MCF 10A (cell line): ENCODE measurements around the gene MS4A6E. TPM values are rescaled to one million over a fixed set of nuclear protein-coding genes. Genes with fewer than 3 reads are reported as not detected.

ENCODE experiments used
- BruUV-seq: library from RNA; stranded (reverse); fragments of 400-500 nt; replicated peaks from 2 replicates; lab custom pipeline; 2021; lab: Mats Ljungman, UMichigan
- CTCF ChIA-PET: fragments of 300-600 bp; sonication (Branson Sonifier 250); formaldehyde crosslinking; extraction: SDS; loops from one replicate; lab custom pipeline; 2021; ENCODE audit warnings: antibody characterized with exemption, inconsistent platforms; lab: Yijun Ruan, JAX
- POLR2A ChIA-PET: fragments of 300-600, 350-650 bp; sonication (Branson Sonifier 250); formaldehyde crosslinking; extraction: SDS; loops from one replicate; lab custom pipeline; 2020; ENCODE audit warnings: antibody characterized with exemption, inconsistent platforms; lab: Yijun Ruan, JAX
- DNase-seq: peaks from one replicate; pipeline ENCODE4 v3.0.0-alpha.2; 2018; ENCODE audit not compliant: unreplicated experiment
- H3K27ac Mint-ChIP-seq: one replicate; pipeline ENCODE4 v1.8.0; 2022; ENCODE audit warnings: mild to moderate bottlenecking, low read depth, mixed read lengths; ENCODE audit not compliant: unreplicated experiment
- H3K27me3 Mint-ChIP-seq: one replicate; pipeline ENCODE4 v1.8.0; 2022; ENCODE audit warnings: mixed read lengths; ENCODE audit not compliant: insufficient read depth, unreplicated experiment
- H3K36me3 Mint-ChIP-seq: one replicate; pipeline ENCODE4 v1.8.0; 2022; ENCODE audit warnings: mild to moderate bottlenecking, moderate library complexity, mixed read lengths; ENCODE audit not compliant: insufficient read depth, unreplicated experiment
- H3K4me1 Mint-ChIP-seq: one replicate; pipeline ENCODE4 v1.8.0; 2022; ENCODE audit warnings: mixed read lengths; ENCODE audit not compliant: insufficient read depth, unreplicated experiment
- H3K4me3 Mint-ChIP-seq: one replicate; pipeline ENCODE4 v1.8.0; 2022; ENCODE audit warnings: mild to moderate bottlenecking, moderate library complexity, mixed read lengths; ENCODE audit not compliant: unreplicated experiment
- H3K9me3 Mint-ChIP-seq: one replicate; pipeline ENCODE4 v1.8.0; 2022; ENCODE audit warnings: mixed read lengths; ENCODE audit not compliant: unreplicated experiment
- intact Hi-C: fragments of 100-400 bp; cut with micrococcal nuclease; formaldehyde crosslinking; loops from 2 replicates; pipeline ENCODE4 v1.14.1; 2022
- total RNA-seq: library from RNA; stranded (reverse); gene quantifications from 2 replicates; pipeline ENCODE4 v1.2.3, GENCODE V29; 2022
- TF ChIP-seq, protein P1 (sequence below): fragments of 200-600 bp; IDR thresholded peaks from one replicate; pipeline ENCODE4 v1.8.0; 2022; ENCODE audit warnings: antibody characterized with exemption, mild to moderate bottlenecking; ENCODE audit not compliant: unreplicated experiment

The MS4A6E gene
- total RNA-seq, 1 experiment from 2014 or later: not detected

- no peaks in the 10 kb centered on the region for H3K4me1 Mint-ChIP-seq
- DNase-seq: no peak
- H3K27me3 Mint-ChIP-seq: no peaks in the 10 kb centered on the region
- ChIA-PET POLR2A (no interaction called here), CTCF (interaction anchor here (0.5 to 2.4 kb wide), 2 partner anchors 19 to 50 kb away, joined by 5 to 11 read pairs; no protein-coding TSS in a partner anchor)
- intact Hi-C loops: no loop called here
- H3K36me3 Mint-ChIP-seq: no peaks in the 10 kb centered on the region
- no peak overlapping the region for H3K27ac Mint-ChIP-seq
- BruUV-seq: no TSS peak
- H3K4me3 Mint-ChIP-seq: no peak overlapping the region
- TF ChIP-seq, protein P1, sequence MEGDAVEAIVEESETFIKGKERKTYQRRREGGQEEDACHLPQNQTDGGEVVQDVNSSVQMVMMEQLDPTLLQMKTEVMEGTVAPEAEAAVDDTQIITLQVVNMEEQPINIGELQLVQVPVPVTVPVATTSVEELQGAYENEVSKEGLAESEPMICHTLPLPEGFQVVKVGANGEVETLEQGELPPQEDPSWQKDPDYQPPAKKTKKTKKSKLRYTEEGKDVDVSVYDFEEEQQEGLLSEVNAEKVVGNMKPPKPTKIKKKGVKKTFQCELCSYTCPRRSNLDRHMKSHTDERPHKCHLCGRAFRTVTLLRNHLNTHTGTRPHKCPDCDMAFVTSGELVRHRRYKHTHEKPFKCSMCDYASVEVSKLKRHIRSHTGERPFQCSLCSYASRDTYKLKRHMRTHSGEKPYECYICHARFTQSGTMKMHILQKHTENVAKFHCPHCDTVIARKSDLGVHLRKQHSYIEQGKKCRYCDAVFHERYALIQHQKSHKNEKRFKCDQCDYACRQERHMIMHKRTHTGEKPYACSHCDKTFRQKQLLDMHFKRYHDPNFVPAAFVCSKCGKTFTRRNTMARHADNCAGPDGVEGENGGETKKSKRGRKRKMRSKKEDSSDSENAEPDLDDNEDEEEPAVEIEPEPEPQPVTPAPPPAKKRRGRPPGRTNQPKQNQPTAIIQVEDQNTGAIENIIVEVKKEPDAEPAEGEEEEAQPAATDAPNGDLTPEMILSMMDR: no peak
- no peaks in the 10 kb centered on the region for H3K9me3 Mint-ChIP-seq
Measured at GRCh38 chr11:60314635-60315321, 12.3 kb upstream of the MS4A6E start.

DNA sequence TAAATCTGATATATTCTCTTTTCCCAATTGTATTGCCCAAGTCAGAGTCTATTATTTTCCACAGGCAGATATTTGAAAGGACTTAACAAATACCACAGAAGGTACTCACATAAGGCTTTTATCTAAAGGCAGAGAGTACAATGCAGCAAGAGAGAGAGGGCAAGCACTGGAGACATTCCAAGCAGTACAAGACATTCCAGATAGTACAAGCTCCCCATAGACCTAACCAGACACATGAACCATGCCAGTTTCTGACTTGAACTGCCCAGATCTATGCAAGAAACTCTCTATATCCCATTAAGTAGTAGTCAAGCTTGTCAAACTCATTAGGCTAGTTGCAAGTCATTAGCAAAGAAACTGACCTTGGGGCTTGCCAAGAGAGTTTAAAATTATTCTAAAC, 11.2 kb upstream of the MS4A6E start:
- Mint-ChIP-seq H3K27ac (no peak overlapping the region), H3K4me1 (no peaks in the 10 kb centered on the region), H3K9me3 (no peaks in the 10 kb centered on the region), H3K27me3 (no peaks in the 10 kb centered on the region), H3K4me3 (no peak overlapping the region), H3K36me3 (no peaks in the 10 kb centered on the region)
- POLR2A ChIA-PET: no interaction called here
- no peak for DNase-seq
- BruUV-seq: no TSS peak
- CTCF ChIA-PET: interaction anchor here (0.6 to 1.0 kb wide), 2 partner anchors 51 to 1739 kb away, joined by 3 read pairs; no protein-coding TSS in a partner anchor
- TF ChIP-seq, protein P1: no peak
- intact Hi-C loops: no loop called here

- ChIA-PET CTCF (interaction anchor here (1.0 kb wide), 1 partner anchor 51 kb away, joined by 3 read pairs; no protein-coding TSS in a partner anchor), POLR2A (no interaction called here)
- H3K27ac Mint-ChIP-seq: no peak overlapping the region
- DNase-seq: no peak
- BruUV-seq: no TSS peak
- intact Hi-C loops: no loop called here
- no peak overlapping the region for H3K4me3 Mint-ChIP-seq
- TF ChIP-seq, protein P1: no peak
- no peaks in the 10 kb centered on the region for H3K4me1 Mint-ChIP-seq
- no peaks in the 10 kb centered on the region for H3K9me3 Mint-ChIP-seq
- no peaks in the 10 kb centered on the region for H3K36me3 Mint-ChIP-seq
- no peaks in the 10 kb centered on the region for H3K27me3 Mint-ChIP-seq
Measured at GRCh38 chr11:60316317-60316716, 10.7 kb upstream of the MS4A6E start.

GRCh38 chr11:60318726-60319125, 8.3 kb upstream of the MS4A6E start:
- ChIA-PET CTCF (interaction anchor here (0.6 to 2.1 kb wide), 3 partner anchors 45 to 299 kb away, joined by 4 to 7 read pairs (median 5); no protein-coding TSS in a partner anchor), POLR2A (interaction anchor here (1.0 kb wide), 1 partner anchor 14 kb away, joined by 3 read pairs; no protein-coding TSS in a partner anchor)
- Mint-ChIP-seq H3K36me3 (no peaks in the 10 kb centered on the region), H3K4me1 (no peaks in the 10 kb centered on the region), H3K27ac (no peak overlapping the region), H3K27me3 (no peaks in the 10 kb centered on the region), H3K9me3 (no peaks in the 10 kb centered on the region), H3K4me3 (no peak overlapping the region)
- DNase-seq: no peak
- BruUV-seq: no TSS peak
- TF ChIP-seq, protein P1: no peak
- intact Hi-C loops: no loop called here
